Endometrial microvascular endothelial cells (primary cell): ENCODE data around the gene TRPV6. TPM values are rescaled to one million over a fixed set of nuclear protein-coding genes. Genes with fewer than 3 reads are reported as not detected.

Source experiments
- in situ Hi-C: cut with HindIII; loops from 2 replicates; pipeline ENCODE4 v1.10.0; 2017; ENCODE audit warnings: low sequenced_read_pairs, low pct_unique_long_range_greater_than_20kb; ENCODE audit errors: inconsistent ontology term
- total RNA-seq: library from RNA; depleted of rRNA; stranded (reverse); fragments of >200 nt; gene quantifications from one replicate; pipeline ENCODE4 v1.2.3, GENCODE V29; 2015; ENCODE audit errors: inconsistent ontology term

The TRPV6 gene
- total RNA-seq, 1 donor from 2014 or later: not detected

DNA sequence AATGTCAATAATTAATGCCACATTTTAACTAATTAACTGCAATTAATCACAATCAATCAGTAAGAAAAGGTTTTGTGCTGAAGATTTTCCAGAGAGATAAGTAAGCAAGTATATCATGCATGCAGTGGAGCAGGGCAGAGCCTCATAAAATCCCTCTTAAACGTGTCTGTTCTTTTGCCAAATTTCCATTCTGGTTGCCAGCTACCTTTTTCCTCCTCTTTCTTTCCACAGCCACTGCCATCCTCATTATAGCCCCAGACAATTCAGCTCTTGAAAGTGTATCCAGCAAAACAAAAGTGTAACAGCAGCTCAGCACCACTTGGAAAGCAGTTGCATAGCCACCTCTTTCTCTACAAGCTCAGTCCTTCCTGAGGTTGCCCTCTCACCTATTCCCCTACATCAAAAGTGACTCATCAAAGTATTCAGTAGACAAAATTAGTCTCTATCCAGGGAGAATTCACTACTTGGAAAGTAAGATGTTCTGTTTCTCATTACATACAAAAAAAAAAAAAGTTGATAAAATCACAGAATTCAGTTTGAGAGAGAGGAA is 57.5 kb downstream of the TRPV6 start:
- in situ Hi-C loops: no loop called here

DNA sequence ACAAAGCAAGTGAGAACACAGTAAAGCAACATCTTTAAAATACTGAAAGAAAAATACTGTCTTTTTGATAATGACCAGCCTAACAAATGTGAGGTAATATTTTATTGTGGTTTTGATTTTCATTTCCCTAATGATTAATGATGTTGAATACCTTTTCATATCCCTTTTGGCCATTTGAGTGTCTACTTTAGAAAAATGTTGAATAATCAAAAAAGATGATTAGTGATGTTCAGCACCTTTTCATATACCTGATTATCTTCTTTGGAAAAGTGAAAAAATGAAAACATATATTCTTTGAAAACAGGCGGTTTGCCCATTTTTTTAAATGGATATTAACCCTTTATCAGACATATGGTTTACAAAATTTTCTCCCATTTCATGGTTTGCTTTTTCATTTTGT is 62.8 kb downstream of the TRPV6 start:
- in situ Hi-C loops: no loop called here

Other genes starting within 250 kb of the TRPV6 start
- gene PRSS1, start 136.3 kb downstream of the TRPV6 start, total RNA-seq: not detected
- not detected for gene PRSS2, start 114.8 kb downstream of the TRPV6 start, total RNA-seq
- not detected for gene EPHB6, start 30.7 kb downstream of the TRPV6 start, total RNA-seq
- not detected for gene TRPV5, start 48.0 kb upstream of the TRPV6 start, total RNA-seq
- not detected for gene LLCFC1, start 53.7 kb upstream of the TRPV6 start, total RNA-seq
- gene KEL, start 76.6 kb upstream of the TRPV6 start, total RNA-seq: not detected
- not detected for gene OR9A2, start 141.4 kb upstream of the TRPV6 start, total RNA-seq
- gene OR6V1, start 166.6 kb upstream of the TRPV6 start, total RNA-seq: not detected
- not detected for gene PIP, start 246.3 kb upstream of the TRPV6 start, total RNA-seq